Measurements from ENCODE around the gene G6PC3. TPM values are rescaled to one million over a fixed set of nuclear protein-coding genes. Genes with fewer than 3 reads are reported as not detected.
A peak's percentile ranks its signal among the peaks of the same experiment; 100 is the strongest.

G6PC3 gene
- total RNA-seq, 1 donor from 2014 or later = 33.6 TPM

DNA sequence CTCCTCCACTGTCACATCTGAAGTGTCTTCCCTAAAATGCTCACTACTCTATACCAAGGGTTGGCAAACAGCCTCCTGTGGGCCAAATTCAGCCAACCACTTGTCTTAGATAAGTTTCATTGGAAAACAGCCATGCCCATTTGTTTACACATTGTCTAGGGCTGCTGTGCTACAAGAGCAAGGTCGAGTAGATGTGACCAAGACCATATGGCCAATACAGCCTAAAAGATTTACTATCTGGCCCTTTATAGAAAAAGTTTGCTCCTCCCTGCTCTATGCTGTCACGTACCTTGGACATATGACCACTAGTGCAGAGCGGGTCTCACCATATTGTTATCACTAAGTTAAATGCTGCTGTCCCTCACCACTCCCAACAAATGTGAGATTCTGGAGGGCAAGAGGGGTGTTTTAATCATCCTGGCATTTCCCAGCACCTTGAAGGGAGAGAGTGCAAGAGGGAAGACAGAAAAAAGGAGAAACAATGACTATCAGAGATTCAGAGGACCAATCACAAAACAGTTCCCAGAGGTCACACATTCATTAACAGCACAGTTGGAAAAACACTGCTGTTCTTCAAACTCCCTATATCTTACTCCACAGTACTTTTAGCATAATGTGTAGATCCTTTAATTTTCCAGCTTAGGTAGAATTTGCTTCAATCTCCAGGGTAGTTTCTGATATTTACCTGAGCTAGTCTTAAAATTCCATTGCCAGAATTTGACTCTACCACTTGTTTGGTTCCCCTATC lies 17.2 kb upstream of the G6PC3 start:
- DNase-seq (ENCODE audit: low spot score) = no peak
- intact Hi-C loops (cut with DNase I) = no loop called here

DNA sequence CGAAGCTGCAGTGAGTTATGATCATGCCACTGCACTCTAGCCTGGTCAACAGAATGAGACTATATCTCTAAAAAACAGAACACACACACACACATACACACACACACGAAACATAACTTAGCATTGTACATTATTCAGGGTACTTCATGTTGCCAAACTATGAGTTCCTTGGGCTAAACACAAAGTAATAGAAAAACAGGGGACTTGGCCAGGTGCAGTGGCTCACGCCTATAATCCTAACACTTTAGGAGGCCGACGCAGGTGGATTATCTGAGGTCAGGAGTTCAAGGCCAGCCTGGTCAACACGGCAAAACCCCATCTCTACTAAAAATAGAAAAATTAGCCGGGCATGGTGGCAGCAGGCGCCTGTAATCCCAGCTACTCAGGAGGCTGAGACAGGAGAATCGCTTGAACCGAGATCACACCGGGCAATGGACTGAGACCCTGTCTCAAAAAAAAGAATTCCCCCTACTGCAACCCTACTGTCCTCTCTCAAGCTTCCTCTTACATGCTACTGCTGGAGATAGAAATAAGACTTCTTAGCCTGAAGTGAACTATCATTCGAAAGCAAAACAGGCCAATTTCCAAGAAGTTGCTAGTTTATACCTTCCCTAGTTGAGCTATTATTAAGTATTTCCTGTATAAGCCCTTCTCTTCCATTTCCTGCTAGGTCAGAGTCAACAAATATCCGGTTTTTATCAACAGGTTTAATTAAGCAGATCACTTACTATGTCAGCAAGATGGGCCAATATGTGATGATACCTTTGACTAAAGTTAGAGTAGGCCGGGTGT lies 11.2 kb upstream of the G6PC3 start:
- intact Hi-C loops (cut with DNase I) = no loop called here
- no peak for DNase-seq (ENCODE audit: low spot score)

DNA sequence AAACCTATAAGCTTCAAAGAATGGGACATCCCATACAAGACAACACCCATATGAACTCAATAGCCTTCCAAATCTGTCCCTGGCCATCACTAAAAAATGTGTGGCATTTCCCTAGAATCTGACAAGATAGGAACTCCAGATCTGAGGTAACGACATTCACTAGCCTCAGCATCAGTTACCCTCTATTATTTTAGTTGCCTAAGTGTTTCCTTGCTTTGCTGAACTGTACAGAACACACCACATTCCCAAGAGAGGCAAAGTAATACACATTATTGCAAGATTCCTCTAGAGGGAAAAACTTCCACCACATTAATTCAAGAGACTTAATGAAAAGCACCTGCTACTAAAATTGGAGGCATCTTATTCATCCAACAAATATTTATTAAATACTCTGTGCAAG lies 9.1 kb upstream of the G6PC3 start:
- intact Hi-C loops (cut with DNase I) = no loop called here
- no peak for DNase-seq (ENCODE audit: low spot score)

DNA sequence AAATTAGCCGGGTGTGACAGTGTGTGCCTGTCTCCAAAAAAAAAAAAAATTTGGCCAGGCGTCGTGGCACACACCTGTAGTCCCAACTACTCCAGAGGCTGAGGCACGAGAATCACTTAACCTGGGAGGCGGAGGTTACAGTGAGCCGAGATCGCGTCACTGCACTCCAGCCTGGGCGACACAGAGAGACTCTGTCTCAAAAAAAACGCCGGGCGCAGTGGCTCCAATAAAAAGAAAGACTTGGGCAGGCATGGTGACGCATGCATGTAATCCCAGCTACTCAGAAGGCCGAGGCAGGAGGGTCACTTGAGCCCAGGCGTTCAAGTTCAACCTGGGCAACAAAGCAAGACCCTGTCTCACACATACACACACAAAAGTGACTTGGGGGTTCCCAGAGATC lies 7.7 kb upstream of the G6PC3 start:
- no peak for DNase-seq (ENCODE audit: low spot score)
- intact Hi-C loops (cut with DNase I) = no loop called here

DNA sequence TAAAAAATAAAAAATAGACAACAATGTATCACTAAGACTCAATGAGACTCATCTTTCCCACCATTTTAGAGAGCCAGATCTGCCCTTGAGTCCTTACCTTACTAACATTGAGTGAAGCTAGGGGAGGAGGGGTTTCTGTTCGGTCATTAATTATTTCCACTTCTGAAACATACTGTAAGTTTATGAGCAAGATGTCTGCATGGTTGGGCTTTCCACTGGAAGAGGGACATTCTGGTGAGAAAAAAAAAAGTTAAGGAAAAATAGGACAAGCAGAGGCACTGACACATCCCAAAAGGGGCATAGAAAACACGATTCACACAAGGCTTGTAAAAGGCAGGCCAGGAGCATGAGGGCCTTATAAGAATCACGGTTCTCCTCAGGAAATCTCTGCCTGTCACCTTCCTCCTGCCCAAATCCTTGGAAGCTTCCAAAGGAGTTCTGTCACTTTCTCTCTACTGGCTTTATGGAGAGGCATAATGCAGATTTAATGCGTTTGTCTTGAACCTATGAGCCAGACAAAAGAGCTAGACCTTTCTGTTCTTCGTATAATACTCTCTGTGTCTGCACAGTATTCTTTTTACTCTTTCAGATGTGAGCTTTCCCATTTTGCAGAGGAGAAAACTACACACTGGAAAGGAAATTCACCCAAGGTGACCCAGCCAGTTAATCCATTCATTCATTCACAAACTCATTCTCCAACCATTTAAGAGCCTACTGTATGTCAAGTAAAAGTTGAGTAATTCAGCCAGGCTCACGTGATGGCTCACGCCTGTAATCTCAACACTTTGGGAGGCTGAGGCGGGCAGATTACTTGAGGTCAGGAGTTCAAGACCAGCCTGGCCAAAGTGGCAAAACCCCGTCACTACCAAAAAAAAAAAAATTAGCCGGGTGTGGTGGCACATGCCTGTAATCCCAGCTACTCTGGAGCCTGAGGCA lies 6.6 kb upstream of the G6PC3 start:
- DNase-seq (ENCODE audit: low spot score) = no peak
- intact Hi-C loops (cut with DNase I) = no loop called here

DNA sequence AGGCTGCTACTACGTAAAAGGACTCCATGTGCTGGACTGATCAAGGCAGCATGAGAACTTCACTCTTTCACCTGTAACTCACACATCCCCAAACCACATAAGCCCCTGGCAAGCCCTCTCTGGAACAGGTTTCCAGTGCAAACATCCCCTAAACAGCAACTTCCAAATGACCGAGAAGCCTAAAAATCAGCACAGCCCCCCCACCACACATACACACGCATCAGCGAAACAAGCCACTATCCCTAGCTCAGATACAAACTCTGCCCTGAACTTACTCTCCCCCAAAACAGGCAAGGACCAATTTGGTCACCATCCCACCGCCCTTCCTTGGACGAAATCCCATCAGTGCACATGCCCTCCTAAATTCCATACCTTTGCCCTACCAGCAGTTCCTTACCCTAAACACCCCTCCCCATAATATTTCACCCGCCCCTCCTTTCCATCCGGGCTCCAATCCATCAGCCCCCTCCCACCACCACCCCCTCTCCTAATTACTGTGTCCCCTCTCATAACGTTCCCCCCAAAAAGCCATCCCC lies 4.8 kb upstream of the G6PC3 start:
- intact Hi-C loops (cut with DNase I) = loop anchor here (5.0 kb wide), 2 partner anchors 47 to 53 kb away; partner anchors contain the start of gene TMEM101
- no peak for DNase-seq (ENCODE audit: low spot score)

DNA sequence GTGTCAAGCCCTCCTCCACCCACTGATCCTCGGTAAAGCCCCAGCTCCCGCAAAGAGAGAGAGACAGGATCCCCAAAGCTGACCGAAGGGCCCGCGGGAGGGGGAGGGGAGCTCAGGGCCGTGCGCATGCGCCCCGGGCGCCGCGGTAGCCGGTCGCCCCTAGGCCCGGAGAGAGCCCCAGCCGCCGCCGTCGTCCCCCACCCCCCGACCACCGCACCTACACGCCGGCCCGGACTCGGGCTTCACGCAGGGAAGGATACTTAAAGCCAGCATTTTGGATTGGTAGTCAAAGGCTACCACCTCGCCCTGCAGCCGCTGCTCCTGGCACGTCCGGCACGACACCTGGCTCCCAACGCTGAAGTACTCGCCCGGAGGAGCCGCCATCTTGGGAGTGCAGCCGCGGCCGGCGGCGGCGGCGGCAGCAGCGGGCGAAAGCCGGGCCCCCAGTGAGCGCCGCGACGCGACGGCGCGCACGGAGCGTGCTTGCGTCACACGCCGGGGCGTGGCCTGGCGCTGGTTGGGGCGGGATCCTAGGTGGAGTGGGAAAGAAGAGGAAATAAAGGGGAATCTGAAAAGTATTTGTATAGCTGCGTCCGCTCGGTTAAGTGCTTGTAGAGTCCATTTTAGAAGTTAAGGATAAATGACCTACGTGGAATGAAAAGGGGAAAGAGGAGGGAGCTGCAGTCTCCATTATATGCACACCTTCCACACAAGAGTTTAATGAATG lies 4.2 kb upstream of the G6PC3 start, which contains the start of gene LSM12:
Gene LSM12, minus strand, starts transcription at position 468 of the 727 bp plus-strand sequence. Its CDS starts 84 bp downstream, at position 384.
- intact Hi-C loops (cut with DNase I) = loop anchor here (5.0 kb wide), 2 partner anchors 46 to 54 kb away; partner anchors contain the start of gene TMEM101

DNA sequence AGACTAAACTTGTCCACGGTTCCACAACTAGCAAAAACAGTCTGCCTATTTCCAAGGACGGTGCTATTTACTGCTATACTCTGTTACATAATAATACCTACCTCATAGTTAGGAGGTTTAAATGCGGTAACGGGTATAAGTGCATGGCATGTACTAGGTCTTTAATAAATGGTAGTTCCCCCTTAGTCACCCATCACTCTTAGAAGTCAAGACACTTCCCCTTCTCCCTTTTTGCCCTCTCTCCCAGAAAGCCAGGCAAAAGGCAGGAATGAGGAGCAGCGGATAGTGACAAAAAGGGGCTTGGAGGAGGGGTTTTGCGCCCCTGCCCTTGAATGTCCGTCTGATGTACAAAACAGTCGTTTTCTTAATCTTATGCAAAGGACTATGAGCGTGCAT lies 3.0 kb upstream of the G6PC3 start:
- intact Hi-C loops (cut with DNase I) = loop anchor here (5.0 kb wide), 2 partner anchors 45 to 55 kb away; partner anchors contain the start of gene TMEM101
- no peak for DNase-seq (ENCODE audit: low spot score)

More for the DNA sequence above, 4.2 kb upstream of the G6PC3 start, which contains the start of gene LSM12:
- peak; percentile 95 for DNase-seq (ENCODE audit: low spot score)

DNA sequence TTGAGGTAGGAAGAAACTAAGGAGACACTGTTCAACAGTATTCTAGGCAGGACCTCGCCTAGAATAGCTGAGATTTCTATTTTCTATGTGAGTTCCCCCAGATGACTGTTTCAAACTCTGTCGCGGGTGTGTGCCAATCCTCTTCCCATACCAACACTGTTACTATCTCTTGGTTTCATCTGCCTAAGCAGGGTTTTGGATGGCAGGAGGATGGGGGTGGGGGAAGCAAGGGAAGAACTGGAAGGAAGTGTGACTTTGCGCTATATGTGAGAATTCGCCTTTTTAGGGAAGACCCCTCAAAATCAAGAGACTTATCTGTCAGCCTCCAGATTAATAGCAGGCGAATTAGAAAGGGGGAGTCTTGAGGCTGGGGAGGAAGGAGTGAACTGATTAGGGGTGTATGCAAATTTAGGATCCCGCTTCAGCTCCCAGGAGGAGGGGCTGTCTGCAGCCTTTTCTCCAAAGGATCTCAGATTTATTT lies 521 bp upstream of the G6PC3 start:
- no peak for DNase-seq (ENCODE audit: low spot score)

DNA sequence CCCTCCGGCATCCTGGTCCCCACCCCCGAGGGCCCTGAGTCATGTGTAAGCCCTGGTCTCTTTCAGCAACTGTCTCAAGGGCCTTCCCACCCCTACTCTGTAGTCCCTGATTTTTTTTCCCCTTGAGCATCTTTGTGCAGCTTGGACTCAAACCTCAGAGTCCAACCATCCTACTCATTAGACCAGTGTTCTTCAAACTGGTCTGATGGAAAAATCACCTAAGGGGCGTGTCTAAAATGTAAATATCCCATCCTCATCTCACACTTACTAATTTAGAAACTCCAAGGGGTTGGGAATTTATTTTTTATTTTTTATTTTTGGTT lies 624 bp downstream of the G6PC3 start:
- intact Hi-C loops (cut with DNase I) = loop anchor here (2.0 to 5.0 kb wide), 3 partner anchors 26 to 71 kb away; partner anchors contain the start of genes HDAC5 and HROB
- no peak for DNase-seq (ENCODE audit: low spot score)

More for the DNA sequence above, 521 bp upstream of the G6PC3 start:
- intact Hi-C loops (cut with DNase I) = loop anchor here (2.0 to 5.0 kb wide), 5 partner anchors 27 to 72 kb away; partner anchors contain the start of genes HDAC5, HROB and TMEM101

DNA sequence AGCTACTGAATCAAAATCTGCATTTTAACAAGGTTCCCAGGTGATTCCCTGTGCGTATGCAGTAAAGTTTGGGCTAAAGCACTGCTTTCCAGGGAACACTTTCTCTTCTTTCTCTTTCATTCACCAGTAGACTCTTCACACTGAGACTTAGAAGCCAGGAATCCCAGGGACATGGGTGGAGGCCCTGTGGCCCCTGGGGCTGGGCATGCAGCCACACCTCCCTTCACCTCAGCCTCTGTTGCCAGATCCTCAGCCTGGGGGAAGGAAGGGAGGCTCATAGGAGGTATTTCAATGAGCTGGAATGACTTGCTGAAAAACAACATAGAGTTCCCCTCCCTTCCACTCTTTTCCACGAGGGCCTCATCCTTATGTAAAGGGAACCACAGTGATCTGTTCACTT lies 1.2 kb downstream of the G6PC3 start:
- intact Hi-C loops (cut with DNase I) = loop anchor here (2.0 to 5.0 kb wide), 3 partner anchors 25 to 71 kb away; partner anchors contain the start of genes HDAC5 and HROB
- no peak for DNase-seq (ENCODE audit: low spot score)

DNA sequence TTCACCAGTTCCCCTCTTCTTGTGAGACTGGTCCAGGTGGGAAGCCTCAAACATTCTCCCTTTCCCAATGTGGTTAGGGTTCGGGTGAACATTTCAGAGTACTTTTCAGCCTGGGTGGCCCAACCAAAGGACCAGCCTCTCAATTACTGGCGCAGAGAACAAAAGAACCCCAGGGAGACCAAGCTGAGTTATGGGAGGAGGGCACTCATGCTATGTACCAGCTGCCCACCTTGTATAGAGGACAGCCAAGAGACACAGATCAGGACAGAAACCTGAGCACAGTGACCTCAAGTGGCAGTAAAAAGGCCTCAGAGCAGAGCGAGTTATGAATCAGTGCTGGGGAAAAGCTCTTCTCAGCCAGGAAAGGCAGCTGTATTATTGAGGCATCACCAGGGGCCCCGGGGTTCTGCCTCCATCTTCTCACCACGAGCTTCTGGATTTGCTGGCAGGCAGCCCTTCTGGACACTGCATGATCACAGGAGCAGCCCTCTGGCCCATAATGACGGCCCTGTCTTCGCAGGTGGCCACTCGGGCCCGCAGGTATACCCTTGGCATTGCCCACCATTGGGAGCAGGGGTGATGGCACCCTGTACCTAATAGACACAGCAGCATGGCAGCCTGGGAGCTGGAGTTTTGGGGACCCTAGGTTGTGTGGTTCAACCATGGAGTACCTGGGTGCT lies 3.8 kb downstream of the G6PC3 start:
- DNase-seq (ENCODE audit: low spot score) = no peak
- intact Hi-C loops (cut with DNase I) = loop anchor here (5.0 kb wide), 1 partner anchor 68 kb away; the partner anchor contains the start of gene HROB

DNA sequence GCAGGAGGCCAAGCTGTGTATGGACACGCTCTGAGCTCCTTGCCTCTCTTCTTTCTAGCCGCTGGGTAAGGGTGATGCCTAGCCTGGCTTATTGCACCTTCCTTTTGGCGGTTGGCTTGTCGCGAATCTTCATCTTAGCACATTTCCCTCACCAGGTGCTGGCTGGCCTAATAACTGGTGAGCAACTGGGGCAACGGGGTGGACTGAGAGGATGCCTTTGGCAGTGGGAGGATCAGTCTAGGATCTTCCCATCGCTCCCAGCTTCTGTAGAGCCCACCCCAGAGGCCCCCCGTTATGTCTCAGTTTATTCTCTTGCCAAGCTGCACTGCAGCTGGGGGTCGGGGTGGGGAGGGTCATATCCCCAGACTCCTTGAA lies 4.4 kb downstream of the G6PC3 start:
- no peak for DNase-seq (ENCODE audit: low spot score)
- intact Hi-C loops (cut with DNase I) = loop anchor here (5.0 kb wide), 1 partner anchor 67 kb away; the partner anchor contains the start of gene HROB

DNA sequence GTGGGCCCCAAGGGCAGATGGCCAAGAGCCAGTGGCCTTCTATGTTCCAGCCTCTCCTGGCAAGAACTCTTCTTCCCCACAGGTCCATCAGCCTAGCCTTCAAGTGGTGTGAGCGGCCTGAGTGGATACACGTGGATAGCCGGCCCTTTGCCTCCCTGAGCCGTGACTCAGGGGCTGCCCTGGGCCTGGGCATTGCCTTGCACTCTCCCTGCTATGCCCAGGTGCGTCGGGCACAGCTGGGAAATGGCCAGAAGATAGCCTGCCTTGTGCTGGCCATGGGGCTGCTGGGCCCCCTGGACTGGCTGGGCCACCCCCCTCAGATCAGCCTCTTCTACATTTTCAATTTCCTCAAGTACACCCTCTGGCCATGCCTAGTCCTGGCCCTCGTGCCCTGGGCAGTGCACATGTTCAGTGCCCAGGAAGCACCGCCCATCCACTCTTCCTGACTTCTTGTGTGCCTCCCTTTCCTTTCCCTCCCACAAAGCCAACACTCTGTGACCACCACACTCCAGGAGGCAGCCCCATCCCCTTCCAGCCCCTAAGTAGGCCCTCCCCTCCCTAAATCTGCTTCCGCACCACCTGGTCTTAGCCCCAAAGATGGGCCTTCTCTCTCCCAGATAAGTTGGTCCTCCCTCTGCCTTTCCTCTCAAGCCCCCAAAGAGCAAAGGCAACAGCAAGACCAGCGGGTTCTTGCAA lies 5.2 kb downstream of the G6PC3 start:
- DNase-seq (ENCODE audit: low spot score) = no peak
- intact Hi-C loops (cut with DNase I) = no loop called here

DNA sequence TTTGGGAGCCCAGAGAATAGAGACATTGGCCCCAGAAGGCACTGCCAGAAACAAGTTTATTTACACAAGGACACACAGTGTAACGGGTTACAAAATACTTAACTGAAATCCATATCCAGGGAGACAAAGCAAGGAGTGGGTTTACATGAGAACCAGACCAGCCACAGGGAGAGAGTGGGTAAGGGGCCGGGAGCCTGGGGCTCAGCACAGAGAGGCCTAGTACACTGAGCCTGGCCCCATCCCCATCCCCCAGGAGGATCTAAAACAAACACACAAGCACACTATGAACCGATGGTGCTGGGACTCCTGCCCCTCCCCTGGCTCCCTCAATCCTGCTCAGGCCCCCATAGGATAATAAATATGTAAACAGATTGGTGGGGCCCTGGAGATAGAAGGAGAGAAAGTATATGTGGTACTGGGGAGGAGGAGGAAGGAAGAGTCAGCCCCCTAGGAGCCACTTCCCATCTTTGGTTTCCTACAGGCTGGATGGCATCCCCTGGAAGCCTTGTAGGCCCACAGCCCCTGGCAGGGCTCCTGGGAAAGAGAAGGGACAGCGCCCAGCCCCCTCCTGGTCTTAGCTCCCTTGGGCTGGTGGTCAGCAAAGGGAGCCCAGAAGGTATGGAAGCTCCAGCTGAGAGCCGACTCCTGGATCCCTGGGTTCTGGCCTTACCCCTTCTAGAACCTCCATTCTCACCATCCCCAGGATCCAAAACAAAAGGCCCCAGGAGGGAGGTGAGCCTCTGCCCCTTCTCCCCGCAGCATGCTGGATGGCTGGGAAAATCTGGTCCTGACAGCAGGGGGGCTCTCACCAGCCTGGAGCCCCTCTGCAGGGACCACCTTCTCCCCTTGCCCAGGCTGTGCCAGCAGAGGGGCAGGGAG lies 6.4 kb downstream of the G6PC3 start:
- intact Hi-C loops (cut with DNase I) = no loop called here
- no peak for DNase-seq (ENCODE audit: low spot score)

DNA sequence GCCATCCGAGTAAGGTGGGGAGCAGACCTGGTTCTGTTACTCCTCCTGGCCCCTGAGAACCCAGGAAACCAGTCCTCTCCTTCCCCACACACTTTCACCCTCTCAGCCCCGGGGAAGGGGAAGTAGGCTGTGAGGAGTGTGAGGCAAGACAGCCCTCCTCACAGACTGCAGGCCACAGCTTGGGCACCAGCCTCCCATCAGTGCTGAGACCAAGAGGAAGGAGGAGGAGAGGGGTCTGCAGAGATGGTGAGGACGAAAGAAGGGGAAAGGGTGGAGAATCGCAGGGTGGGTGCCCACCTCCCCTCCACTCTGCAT lies 7.0 kb downstream of the G6PC3 start:
- intact Hi-C loops (cut with DNase I) = no loop called here
- DNase-seq (ENCODE audit: low spot score) = no peak
